GM12878 (cell line): ENCODE data around the gene ZNF32. TPM values are rescaled to one million over a fixed set of nuclear protein-coding genes. Genes with fewer than 3 reads are reported as not detected.

Source experiments
- CREM ChIP-seq: IDR thresholded peaks from 2 replicates; pipeline ENCODE4 v1.6.1; 2014; ENCODE audit warnings: antibody characterized with exemption, low read depth
- DPF2 ChIP-seq: fragments of 450-650 bp; IDR thresholded peaks from 2 replicates; pipeline ENCODE4 v1.6.1; 2017; ENCODE audit warnings: mild to moderate bottlenecking
- FOS ChIP-seq: IDR thresholded peaks from 3 replicates; pipeline ENCODE4 v1.6.1; 2011; ENCODE audit warnings: borderline replicate concordance; ENCODE audit not compliant: insufficient read length; ENCODE audit errors: extremely low read depth
- IKZF1 ChIP-seq: fragments of 450-650 bp; conservative IDR thresholded peaks from 2 replicates; pipeline ENCODE4 v1.6.1; 2017; ENCODE audit warnings: antibody characterized with exemption, mild to moderate bottlenecking
- IRF4 ChIP-seq: IDR thresholded peaks from 2 replicates; pipeline ENCODE4 v1.6.1; 2011; ENCODE audit warnings: low read depth, low read length
- KDM1A ChIP-seq: fragments of 200-600 bp; sonication (generic); IDR thresholded peaks from 2 replicates; pipeline ENCODE4 v1.6.1; 2016; ENCODE audit warnings: borderline replicate concordance
- LARP7 ChIP-seq: fragments of 450-650 bp; IDR thresholded peaks from 2 replicates; pipeline ENCODE4 v1.6.1; 2017; ENCODE audit warnings: mild to moderate bottlenecking
- MYB ChIP-seq: fragments of 150-350 bp; IDR thresholded peaks from 2 replicates; pipeline ENCODE4 v1.6.1; 2014; ENCODE audit warnings: mild to moderate bottlenecking, low read depth, low read length, borderline replicate concordance
- NFYB ChIP-seq: IDR thresholded peaks from 2 replicates; pipeline ENCODE4 v1.6.1; 2011; ENCODE audit warnings: low read depth, mild to moderate bottlenecking, low read length, improper control_type of control experiment, moderate library complexity; ENCODE audit not compliant: insufficient read depth
- NR2F1 ChIP-seq: fragments of 450-650 bp; conservative IDR thresholded peaks from 2 replicates; pipeline ENCODE4 v1.6.1; 2017; ENCODE audit warnings: mild to moderate bottlenecking
- PKNOX1 ChIP-seq: fragments of 450-650 bp; IDR thresholded peaks from 2 replicates; pipeline ENCODE4 v1.6.1; 2016; ENCODE audit warnings: mild to moderate bottlenecking
- POLR2A ChIP-seq: IDR thresholded peaks from 2 replicates; pipeline ENCODE4 v1.6.1; 2011; ENCODE audit warnings: low read depth, mild to moderate bottlenecking, low read length
- SUZ12 ChIP-seq: fragments of 200-600 bp; sonication (generic); IDR thresholded peaks from one replicate; pipeline ENCODE4 v1.6.1; 2018; ENCODE audit warnings: antibody characterized with exemption, mild to moderate bottlenecking; ENCODE audit not compliant: unreplicated experiment
- TCF12 ChIP-seq: IDR thresholded peaks from 2 replicates; pipeline ENCODE4 v1.6.1; 2011; ENCODE audit warnings: low read depth, mild to moderate bottlenecking, low read length
- TCF3 ChIP-seq: IDR thresholded peaks from 2 replicates; pipeline ENCODE4 v1.6.1; 2012; ENCODE audit warnings: low read depth, mild to moderate bottlenecking, low read length, borderline replicate concordance; ENCODE audit not compliant: insufficient read depth
- ZBTB33 ChIP-seq: fragments of 450-650 bp; IDR thresholded peaks from 2 replicates; pipeline ENCODE4 v1.6.1; 2017; ENCODE audit warnings: mild to moderate bottlenecking
- ZNF274 ChIP-seq: IDR thresholded peaks from one replicate; pipeline ENCODE4 v1.8.0; 2011; ENCODE audit not compliant: insufficient read length, insufficient read depth
- ZNF384 ChIP-seq: IDR thresholded peaks from 2 replicates; pipeline ENCODE4 v1.6.1; 2012; ENCODE audit warnings: low read depth, mild to moderate bottlenecking, low read length, improper control_type of control experiment, borderline replicate concordance
- polyA plus RNA-seq, 11 experiments: library from polyadenylated mRNA; depleted of rRNA in 4 of 11; unstranded in 6 of 11; stranded (reverse) in 5 of 11; fragments of >200 nt; fragmentation: Nextera tagmentation in 4 of 11; fragmentation: Illumina TruSeq in 1 of 11; extraction: Ambion mirVana in 4 of 11; extraction: Trizol in 1 of 11; gene quantifications; 1 replicate in 1 of 11; 2 replicates in 10 of 11; pipeline versions ENCODE4 v1.2.1 to v1.2.3, GENCODE V29; 2011 to 2016; ENCODE audit warnings: inconsistent platforms in 2 of 11, missing spikeins in 2 of 11, low read depth in 1 of 11
- total RNA-seq, 4 experiments: library from RNA; depleted of rRNA in 3 of 4; stranded (reverse); fragments of >200 nt in 3 of 4; fragmentation: Illumina TruSeq in 1 of 4; extraction: Trizol in 1 of 4; gene quantifications; 2 replicates each; pipeline versions ENCODE4 v1.2.1 to v1.2.3, GENCODE V29; 2013 to 2021
- TF ChIP-seq, protein P1 (sequence below): fragments of 450-650 bp; IDR thresholded peaks from 2 replicates; pipeline ENCODE4 v1.6.1; 2017; ENCODE audit warnings: mild to moderate bottlenecking, moderate library complexity
- TF ChIP-seq, protein P2 (sequence below): fragments of 450-650 bp; formaldehyde crosslinking; IDR thresholded peaks from 2 replicates; pipeline ENCODE4 v1.4.0; 2020; ENCODE audit warnings: mild to moderate bottlenecking, moderate library complexity

The ZNF32 gene
- total and polyA plus RNA-seq, 10 of the 15 experiments (the other 5 are each of a cell fraction or from before 2014, with no cell fraction given), result 1.9 to 23.0 (median 3.4) TPM

- no peak for TF ChIP-seq ZBTB33
- TF ChIP-seq FOS, result no peak
- no peak for TF ChIP-seq SUZ12
- TF ChIP-seq POLR2A, result no peak
- TF ChIP-seq IRF4, result no peak
- TF ChIP-seq NR2F1, result 0 out of 2 replicates have a peak, but pooled peaks have one; percentile 38
- TF ChIP-seq CREM, result no peak
- TF ChIP-seq NFYB, result no peak
- TF ChIP-seq MYB, result no peak
- 0 out of 2 replicates have a peak, but pooled peaks have one; percentile 16 for TF ChIP-seq DPF2
- TF ChIP-seq TCF12, result 0 out of 2 replicates have a peak, but pooled peaks have one; percentile 7
- TF ChIP-seq, protein P1, sequence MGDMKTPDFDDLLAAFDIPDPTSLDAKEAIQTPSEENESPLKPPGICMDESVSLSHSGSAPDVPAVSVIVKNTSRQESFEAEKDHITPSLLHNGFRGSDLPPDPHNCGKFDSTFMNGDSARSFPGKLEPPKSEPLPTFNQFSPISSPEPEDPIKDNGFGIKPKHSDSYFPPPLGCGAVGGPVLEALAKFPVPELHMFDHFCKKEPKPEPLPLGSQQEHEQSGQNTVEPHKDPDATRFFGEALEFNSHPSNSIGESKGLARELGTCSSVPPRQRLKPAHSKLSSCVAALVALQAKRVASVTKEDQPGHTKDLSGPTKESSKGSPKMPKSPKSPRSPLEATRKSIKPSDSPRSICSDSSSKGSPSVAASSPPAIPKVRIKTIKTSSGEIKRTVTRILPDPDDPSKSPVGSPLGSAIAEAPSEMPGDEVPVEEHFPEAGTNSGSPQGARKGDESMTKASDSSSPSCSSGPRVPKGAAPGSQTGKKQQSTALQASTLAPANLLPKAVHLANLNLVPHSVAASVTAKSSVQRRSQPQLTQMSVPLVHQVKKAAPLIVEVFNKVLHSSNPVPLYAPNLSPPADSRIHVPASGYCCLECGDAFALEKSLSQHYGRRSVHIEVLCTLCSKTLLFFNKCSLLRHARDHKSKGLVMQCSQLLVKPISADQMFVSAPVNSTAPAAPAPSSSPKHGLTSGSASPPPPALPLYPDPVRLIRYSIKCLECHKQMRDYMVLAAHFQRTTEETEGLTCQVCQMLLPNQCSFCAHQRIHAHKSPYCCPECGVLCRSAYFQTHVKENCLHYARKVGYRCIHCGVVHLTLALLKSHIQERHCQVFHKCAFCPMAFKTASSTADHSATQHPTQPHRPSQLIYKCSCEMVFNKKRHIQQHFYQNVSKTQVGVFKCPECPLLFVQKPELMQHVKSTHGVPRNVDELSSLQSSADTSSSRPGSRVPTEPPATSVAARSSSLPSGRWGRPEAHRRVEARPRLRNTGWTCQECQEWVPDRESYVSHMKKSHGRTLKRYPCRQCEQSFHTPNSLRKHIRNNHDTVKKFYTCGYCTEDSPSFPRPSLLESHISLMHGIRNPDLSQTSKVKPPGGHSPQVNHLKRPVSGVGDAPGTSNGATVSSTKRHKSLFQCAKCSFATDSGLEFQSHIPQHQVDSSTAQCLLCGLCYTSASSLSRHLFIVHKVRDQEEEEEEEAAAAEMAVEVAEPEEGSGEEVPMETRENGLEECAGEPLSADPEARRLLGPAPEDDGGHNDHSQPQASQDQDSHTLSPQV, result 0 out of 2 replicates have a peak, but pooled peaks have one; percentile 29
- TF ChIP-seq ZNF274, result no peak
- no peak for TF ChIP-seq PKNOX1
- TF ChIP-seq, protein P2, sequence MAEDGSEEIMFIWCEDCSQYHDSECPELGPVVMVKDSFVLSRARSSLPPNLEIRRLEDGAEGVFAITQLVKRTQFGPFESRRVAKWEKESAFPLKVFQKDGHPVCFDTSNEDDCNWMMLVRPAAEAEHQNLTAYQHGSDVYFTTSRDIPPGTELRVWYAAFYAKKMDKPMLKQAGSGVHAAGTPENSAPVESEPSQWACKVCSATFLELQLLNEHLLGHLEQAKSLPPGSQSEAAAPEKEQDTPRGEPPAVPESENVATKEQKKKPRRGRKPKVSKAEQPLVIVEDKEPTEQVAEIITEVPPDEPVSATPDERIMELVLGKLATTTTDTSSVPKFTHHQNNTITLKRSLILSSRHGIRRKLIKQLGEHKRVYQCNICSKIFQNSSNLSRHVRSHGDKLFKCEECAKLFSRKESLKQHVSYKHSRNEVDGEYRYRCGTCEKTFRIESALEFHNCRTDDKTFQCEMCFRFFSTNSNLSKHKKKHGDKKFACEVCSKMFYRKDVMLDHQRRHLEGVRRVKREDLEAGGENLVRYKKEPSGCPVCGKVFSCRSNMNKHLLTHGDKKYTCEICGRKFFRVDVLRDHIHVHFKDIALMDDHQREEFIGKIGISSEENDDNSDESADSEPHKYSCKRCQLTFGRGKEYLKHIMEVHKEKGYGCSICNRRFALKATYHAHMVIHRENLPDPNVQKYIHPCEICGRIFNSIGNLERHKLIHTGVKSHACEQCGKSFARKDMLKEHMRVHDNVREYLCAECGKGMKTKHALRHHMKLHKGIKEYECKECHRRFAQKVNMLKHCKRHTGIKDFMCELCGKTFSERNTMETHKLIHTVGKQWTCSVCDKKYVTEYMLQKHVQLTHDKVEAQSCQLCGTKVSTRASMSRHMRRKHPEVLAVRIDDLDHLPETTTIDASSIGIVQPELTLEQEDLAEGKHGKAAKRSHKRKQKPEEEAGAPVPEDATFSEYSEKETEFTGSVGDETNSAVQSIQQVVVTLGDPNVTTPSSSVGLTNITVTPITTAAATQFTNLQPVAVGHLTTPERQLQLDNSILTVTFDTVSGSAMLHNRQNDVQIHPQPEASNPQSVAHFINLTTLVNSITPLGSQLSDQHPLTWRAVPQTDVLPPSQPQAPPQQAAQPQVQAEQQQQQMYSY (CRISPR knock-in tag), result no peak
- TF ChIP-seq LARP7, result peak; percentile 68; the same call in 1 of the 2 replicates
- no peak for TF ChIP-seq ZNF384
- TF ChIP-seq KDM1A, result no peak
- 0 out of 2 replicates have a peak, but pooled peaks have one; percentile 40 for TF ChIP-seq TCF3
- TF ChIP-seq IKZF1, result peak; percentile 58
Observed at GRCh38 chr10:43689955-43690771, 41.5 kb upstream of the ZNF32 start (continued).
